ENCODE measurements around the gene DCUN1D2.

DCUN1D2 gene

DNA sequence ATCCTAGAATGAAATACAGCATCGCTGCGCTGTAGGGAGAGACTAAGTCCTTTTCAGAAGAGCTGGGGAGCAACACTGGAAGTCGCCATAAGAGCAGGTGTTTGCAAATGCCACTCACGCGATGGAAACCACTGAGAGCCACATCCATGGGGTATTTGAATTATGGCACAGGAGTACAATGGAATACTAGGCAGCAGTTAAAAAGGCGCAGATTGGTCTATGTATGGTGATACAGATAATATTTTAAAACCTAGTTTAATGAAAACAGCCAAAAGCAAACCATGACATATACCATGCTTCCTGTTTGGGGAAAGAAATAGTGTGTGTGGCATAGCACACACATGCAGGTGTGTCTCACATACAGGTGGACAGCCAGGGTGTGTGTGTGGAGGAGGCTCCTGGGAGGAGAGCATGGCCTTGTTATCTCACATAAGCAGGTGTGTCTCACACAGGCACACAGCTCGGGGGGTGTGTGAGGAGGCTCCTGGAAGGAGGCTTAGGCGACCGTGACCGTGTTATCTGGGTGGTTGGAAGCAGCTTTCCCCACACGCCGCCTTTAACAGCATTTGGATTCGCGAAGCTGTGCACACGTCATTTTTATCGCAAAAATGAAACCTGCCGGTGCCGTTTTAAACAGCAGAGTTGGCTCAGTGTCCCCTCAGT is 70.8 kb downstream of the DCUN1D2 start:
- H3K36me3 ChIP-seq (ENCODE audit: control insufficient read depth, insufficient read depth, low read length): no peaks in the 10 kb centered on the region
- no peaks in the 10 kb centered on the region for H3K27me3 ChIP-seq (replicated peaks; ENCODE audit: control insufficient read depth, insufficient read depth, low read length, poor library complexity, severe bottlenecking)
- no peaks in the 10 kb centered on the region for H3K9me3 ChIP-seq (ENCODE audit: control insufficient read depth, low read length)
- no peak overlapping the region for H3K4me3 ChIP-seq (ENCODE audit: insufficient read depth, low read depth, low read length, poor library complexity, severe bottlenecking)
- H3K4me1 ChIP-seq (ENCODE audit: control insufficient read depth, insufficient read depth, low read length, poor library complexity, severe bottlenecking): no peaks in the 10 kb centered on the region
- no peak for DNase-seq
- no peak overlapping the region for H3K27ac ChIP-seq (ENCODE audit: insufficient read depth, low read length, poor library complexity, severe bottlenecking)

DNA sequence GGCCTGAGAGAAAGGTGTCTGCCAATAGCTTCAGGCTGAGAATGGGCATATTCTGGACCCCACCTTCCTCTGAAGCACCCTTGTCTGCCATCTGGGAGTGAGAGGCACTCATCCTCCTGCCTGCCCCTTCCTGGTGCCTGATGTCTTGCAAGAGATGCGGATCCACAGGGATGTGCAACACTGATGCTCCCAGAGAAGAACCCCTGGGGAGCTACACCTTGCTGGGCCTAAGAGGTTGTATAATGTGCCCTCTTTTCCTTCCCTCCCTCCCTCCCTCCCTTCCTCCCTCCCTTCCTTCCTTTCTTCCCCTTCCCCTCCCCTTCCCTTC is 71.8 kb downstream of the DCUN1D2 start:
- DNase-seq: no peak
- Histone ChIP-seq H3K9me3 (ENCODE audit: control insufficient read depth, low read length) (no peaks in the 10 kb centered on the region), H3K27me3 (replicated peaks; ENCODE audit: control insufficient read depth, insufficient read depth, low read length, poor library complexity, severe bottlenecking) (no peaks in the 10 kb centered on the region)

DNA sequence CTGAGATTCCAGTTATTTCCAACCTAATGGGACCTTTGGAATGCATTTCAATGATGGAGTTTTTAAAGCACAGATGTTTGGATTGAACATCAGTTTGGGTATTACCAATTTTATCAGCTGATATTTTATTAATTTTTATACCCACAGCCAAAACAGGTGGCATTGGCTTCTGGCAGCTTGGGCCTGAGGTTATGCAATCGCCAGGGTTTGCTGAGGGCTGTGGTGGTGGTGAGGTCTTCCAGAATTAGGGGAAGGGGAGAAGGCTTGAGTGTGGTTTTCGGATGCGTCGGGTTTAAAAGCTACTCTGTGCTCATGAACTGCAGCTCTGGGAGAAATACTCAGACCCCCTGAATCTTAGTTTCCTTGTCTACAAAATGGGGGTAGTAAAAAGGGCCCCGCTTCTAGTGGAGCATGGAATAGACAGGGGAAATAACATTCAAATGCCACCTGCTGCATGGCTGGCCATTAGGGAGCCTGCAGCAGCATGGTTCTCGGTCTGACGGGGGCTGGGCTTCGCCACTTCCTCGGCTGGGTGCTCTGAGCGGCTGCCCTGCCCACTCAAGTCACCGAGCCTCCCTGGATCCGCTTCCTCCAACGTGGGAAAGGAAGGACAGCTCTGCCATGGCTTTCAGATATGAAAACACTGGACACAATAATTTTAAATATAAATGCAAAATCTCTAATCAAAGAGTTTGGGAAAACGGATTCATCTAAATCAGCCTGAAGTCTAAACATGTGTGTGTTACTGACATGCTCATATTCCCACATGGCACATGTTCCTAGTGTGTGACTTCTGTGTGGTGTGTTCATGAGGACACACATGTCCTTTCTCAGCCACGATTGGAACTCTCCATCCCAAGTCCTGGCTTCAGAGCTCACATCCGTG is 72.4 kb downstream of the DCUN1D2 start:
- no peak overlapping the region for H3K4me3 ChIP-seq (ENCODE audit: insufficient read depth, low read depth, low read length, poor library complexity, severe bottlenecking)
- no peaks in the 10 kb centered on the region for H3K4me1 ChIP-seq (ENCODE audit: control insufficient read depth, insufficient read depth, low read length, poor library complexity, severe bottlenecking)
- no peak for DNase-seq
- H3K27me3 ChIP-seq (replicated peaks; ENCODE audit: control insufficient read depth, insufficient read depth, low read length, poor library complexity, severe bottlenecking): no peaks in the 10 kb centered on the region
- H3K36me3 ChIP-seq (ENCODE audit: control insufficient read depth, insufficient read depth, low read length): no peaks in the 10 kb centered on the region
- H3K27ac ChIP-seq (ENCODE audit: insufficient read depth, low read length, poor library complexity, severe bottlenecking): no peak overlapping the region
- H3K9me3 ChIP-seq (ENCODE audit: control insufficient read depth, low read length): no peaks in the 10 kb centered on the region

More for the DNA sequence above, 71.8 kb downstream of the DCUN1D2 start:
- H3K36me3 ChIP-seq (ENCODE audit: control insufficient read depth, insufficient read depth, low read length): no peaks in the 10 kb centered on the region
- H3K4me1 ChIP-seq (ENCODE audit: control insufficient read depth, insufficient read depth, low read length, poor library complexity, severe bottlenecking): no peaks in the 10 kb centered on the region
- no peak overlapping the region for H3K27ac ChIP-seq (ENCODE audit: insufficient read depth, low read length, poor library complexity, severe bottlenecking)
- no peak overlapping the region for H3K4me3 ChIP-seq (ENCODE audit: insufficient read depth, low read depth, low read length, poor library complexity, severe bottlenecking)

DNA sequence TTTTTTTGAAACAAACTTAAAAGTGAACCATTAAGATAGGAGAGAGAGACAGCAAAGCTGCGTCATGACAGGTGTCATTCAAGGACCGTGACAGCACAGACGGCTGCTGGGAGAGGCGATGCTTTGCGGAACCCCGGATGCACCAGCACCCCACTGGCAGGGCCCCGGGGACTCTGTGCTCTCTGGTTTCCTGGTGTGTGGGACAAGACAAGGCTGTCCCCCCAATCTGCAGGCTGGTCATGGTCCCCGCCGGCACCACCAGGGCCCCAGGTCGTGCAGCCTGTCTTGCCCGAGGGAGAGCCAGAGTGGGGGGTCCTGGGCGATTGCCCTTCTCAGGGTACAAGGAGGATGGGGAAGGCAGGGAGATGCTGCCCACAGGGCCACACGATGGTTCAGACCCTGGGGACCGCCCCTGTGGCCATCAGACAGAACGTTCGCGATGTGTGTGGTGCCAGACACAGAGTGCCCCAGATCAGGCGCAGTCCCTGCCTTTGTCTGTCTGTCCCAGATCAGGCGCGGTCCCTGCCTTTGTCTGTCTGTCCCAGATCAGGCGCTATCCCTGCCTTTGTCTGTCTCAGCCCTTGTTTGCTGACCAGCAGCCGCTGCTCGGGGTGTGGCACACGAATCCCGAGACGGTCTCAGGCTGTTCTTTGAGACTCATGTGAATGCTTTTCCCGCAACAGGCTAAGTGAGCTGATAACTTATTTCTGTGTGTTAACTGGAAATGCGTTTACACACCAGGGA is 73.3 kb downstream of the DCUN1D2 start:
- H3K27me3 ChIP-seq (replicated peaks; ENCODE audit: control insufficient read depth, insufficient read depth, low read length, poor library complexity, severe bottlenecking): no peaks in the 10 kb centered on the region
- no peak for DNase-seq
- H3K9me3 ChIP-seq (ENCODE audit: control insufficient read depth, low read length): no peaks in the 10 kb centered on the region
- no peaks in the 10 kb centered on the region for H3K4me1 ChIP-seq (ENCODE audit: control insufficient read depth, insufficient read depth, low read length, poor library complexity, severe bottlenecking)
- H3K36me3 ChIP-seq (ENCODE audit: control insufficient read depth, insufficient read depth, low read length): no peaks in the 10 kb centered on the region
- no peak overlapping the region for H3K4me3 ChIP-seq (ENCODE audit: insufficient read depth, low read depth, low read length, poor library complexity, severe bottlenecking)
- no peak overlapping the region for H3K27ac ChIP-seq (ENCODE audit: insufficient read depth, low read length, poor library complexity, severe bottlenecking)

DNA sequence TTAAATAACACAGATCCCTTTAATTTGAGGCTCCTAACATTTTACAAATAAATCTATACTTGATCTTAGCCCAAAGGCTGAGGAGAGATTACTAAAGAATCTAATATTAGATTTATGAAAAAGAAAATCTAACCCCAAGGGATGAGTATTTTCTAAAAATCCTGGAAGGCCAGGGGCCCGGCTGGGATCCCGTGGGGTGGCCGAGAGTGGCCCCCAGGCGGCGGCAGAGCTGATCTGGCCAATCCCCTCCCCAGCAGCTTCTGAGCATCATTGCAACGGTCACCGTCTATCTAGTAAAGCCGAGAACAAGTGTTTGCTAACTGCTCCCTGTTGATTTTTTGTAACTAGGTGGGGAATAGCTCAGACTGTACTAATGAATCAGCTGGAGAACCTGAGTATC is 74.7 kb downstream of the DCUN1D2 start:
- H3K27me3 ChIP-seq (replicated peaks; ENCODE audit: control insufficient read depth, insufficient read depth, low read length, poor library complexity, severe bottlenecking): no peaks in the 10 kb centered on the region
- H3K36me3 ChIP-seq (ENCODE audit: control insufficient read depth, insufficient read depth, low read length): no peaks in the 10 kb centered on the region

DNA sequence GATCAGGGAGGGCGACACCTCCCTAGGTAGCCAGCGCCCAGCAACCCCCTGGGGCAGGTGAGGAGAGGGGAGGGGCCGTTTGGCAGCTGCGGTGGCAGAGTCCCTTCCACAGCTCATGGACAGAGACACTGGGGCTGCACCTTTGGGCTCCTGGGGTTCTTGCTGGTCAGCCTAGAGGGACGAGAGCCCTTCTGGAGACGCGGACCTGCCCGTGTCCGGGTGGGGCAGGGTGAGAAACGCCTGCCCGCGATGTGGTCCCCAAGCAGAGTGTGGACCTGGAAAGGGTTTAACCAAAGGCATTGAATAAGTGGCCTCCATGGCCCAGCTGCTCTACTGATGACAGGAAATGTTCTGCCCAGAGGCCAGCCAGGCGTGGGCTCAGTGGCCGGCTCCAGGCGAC is 75.5 kb downstream of the DCUN1D2 start:
- Histone ChIP-seq H3K27me3 (replicated peaks; ENCODE audit: control insufficient read depth, insufficient read depth, low read length, poor library complexity, severe bottlenecking) (no peaks in the 10 kb centered on the region), H3K9me3 (ENCODE audit: control insufficient read depth, low read length) (no peaks in the 10 kb centered on the region), H3K27ac (ENCODE audit: insufficient read depth, low read length, poor library complexity, severe bottlenecking) (no peak overlapping the region), H3K4me3 (ENCODE audit: insufficient read depth, low read depth, low read length, poor library complexity, severe bottlenecking) (no peak overlapping the region), H3K36me3 (ENCODE audit: control insufficient read depth, insufficient read depth, low read length) (no peaks in the 10 kb centered on the region), H3K4me1 (ENCODE audit: control insufficient read depth, insufficient read depth, low read length, poor library complexity, severe bottlenecking) (no peaks in the 10 kb centered on the region)
- no peak for DNase-seq

More for the DNA sequence above, 74.7 kb downstream of the DCUN1D2 start:
- no peaks in the 10 kb centered on the region for H3K4me1 ChIP-seq (ENCODE audit: control insufficient read depth, insufficient read depth, low read length, poor library complexity, severe bottlenecking)
- no peak overlapping the region for H3K27ac ChIP-seq (ENCODE audit: insufficient read depth, low read length, poor library complexity, severe bottlenecking)
- H3K4me3 ChIP-seq (ENCODE audit: insufficient read depth, low read depth, low read length, poor library complexity, severe bottlenecking): no peak overlapping the region
- no peaks in the 10 kb centered on the region for H3K9me3 ChIP-seq (ENCODE audit: control insufficient read depth, low read length)
- no peak for DNase-seq

DNA sequence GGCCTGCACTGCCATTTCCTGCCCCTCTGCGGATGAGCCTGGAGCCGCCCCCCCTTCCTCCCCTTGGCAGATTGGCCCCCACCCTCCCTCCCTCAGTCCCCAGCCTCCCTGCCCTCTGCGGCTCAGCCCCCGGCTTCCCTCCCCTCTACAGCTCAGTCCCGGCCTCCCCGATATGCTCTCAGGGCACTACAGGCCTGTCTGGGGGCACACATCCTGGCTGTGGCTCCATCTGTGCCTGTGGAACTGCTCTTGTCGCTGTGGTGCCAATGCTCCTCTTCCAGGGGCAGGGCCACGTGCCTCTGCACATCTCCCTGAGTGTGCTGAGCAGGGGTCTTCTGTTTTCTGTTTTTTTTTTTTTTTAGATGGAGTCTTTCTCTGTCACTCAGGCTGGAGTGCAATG is 76.2 kb downstream of the DCUN1D2 start:
- no peaks in the 10 kb centered on the region for H3K9me3 ChIP-seq (ENCODE audit: control insufficient read depth, low read length)
- no peaks in the 10 kb centered on the region for H3K27me3 ChIP-seq (replicated peaks; ENCODE audit: control insufficient read depth, insufficient read depth, low read length, poor library complexity, severe bottlenecking)
- H3K36me3 ChIP-seq (ENCODE audit: control insufficient read depth, insufficient read depth, low read length): no peaks in the 10 kb centered on the region
- no peak for DNase-seq
- no peaks in the 10 kb centered on the region for H3K4me1 ChIP-seq (ENCODE audit: control insufficient read depth, insufficient read depth, low read length, poor library complexity, severe bottlenecking)
- H3K4me3 ChIP-seq (ENCODE audit: insufficient read depth, low read depth, low read length, poor library complexity, severe bottlenecking): no peak overlapping the region
- H3K27ac ChIP-seq (ENCODE audit: insufficient read depth, low read length, poor library complexity, severe bottlenecking): no peak overlapping the region

DNA sequence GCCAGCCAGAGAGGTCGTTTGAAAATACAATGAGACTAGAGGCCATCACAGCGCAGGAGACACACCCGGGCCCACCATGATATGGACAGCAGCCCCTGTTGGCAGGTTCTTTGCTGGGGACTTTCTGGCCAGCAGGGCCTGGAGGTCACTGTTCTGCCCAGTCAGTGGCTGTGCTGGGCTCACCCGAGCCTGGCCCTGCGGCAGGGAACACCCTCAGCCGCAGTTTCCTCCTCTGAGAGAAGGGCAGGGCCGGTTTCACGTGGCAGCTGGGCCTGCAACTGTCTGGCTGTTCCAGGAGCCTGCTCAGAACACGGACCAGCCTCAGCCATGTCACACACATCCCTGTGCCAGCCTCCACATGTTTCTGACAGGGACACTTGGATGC is 76.6 kb downstream of the DCUN1D2 start:
- H3K4me3 ChIP-seq (ENCODE audit: insufficient read depth, low read depth, low read length, poor library complexity, severe bottlenecking): no peak overlapping the region
- no peaks in the 10 kb centered on the region for H3K36me3 ChIP-seq (ENCODE audit: control insufficient read depth, insufficient read depth, low read length)
- peaks cover under 1% of the 10 kb centered on the region for H3K27me3 ChIP-seq (replicated peaks; ENCODE audit: control insufficient read depth, insufficient read depth, low read length, poor library complexity, severe bottlenecking)
- H3K4me1 ChIP-seq (ENCODE audit: control insufficient read depth, insufficient read depth, low read length, poor library complexity, severe bottlenecking): no peaks in the 10 kb centered on the region
- DNase-seq: no peak
- no peaks in the 10 kb centered on the region for H3K9me3 ChIP-seq (ENCODE audit: control insufficient read depth, low read length)
- H3K27ac ChIP-seq (ENCODE audit: insufficient read depth, low read length, poor library complexity, severe bottlenecking): no peak overlapping the region

DNA sequence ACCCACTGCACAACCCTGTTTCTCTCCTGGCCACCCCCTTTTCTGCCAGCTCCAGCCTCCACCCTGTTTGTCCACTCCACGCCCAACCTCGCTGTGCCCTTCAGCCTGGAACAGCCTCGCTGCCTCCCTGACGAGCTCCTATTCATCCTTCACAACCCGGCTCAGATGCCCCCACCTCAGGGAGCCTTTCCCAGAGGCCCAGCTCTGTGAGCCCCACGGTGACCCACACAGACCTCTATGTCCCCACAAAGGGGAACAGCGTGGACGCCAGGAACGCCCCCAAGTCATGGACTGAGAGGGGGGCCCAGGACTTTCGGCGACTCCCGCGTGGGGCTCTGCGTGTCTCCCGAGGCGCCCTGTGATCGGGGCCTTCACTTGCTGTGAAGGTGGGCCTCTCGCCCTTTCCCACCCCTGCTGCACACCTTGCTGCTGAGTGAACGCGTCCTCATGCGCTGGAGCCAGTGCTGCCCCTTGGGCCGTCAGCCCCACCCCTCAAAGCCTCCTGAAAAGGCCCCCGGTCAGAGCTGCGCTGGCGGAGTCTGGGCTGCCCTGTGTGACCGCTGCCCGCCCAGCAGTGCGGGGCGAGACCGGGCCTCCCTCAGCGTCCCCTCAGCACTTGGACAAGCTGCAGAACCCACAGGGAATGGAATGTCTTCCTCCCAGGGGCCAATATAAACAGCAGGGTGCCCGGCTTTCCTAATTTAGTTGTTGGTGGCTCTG is 77.2 kb downstream of the DCUN1D2 start:
- no peaks in the 10 kb centered on the region for H3K36me3 ChIP-seq (ENCODE audit: control insufficient read depth, insufficient read depth, low read length)
- no peak for DNase-seq
- no peak overlapping the region for H3K27ac ChIP-seq (ENCODE audit: insufficient read depth, low read length, poor library complexity, severe bottlenecking)
- no peaks in the 10 kb centered on the region for H3K4me1 ChIP-seq (ENCODE audit: control insufficient read depth, insufficient read depth, low read length, poor library complexity, severe bottlenecking)
- no peak overlapping the region for H3K4me3 ChIP-seq (ENCODE audit: insufficient read depth, low read depth, low read length, poor library complexity, severe bottlenecking)
- H3K27me3 ChIP-seq (replicated peaks; ENCODE audit: control insufficient read depth, insufficient read depth, low read length, poor library complexity, severe bottlenecking): peaks cover 5% of the 10 kb centered on the region
- no peaks in the 10 kb centered on the region for H3K9me3 ChIP-seq (ENCODE audit: control insufficient read depth, low read length)
